PC-9 (cell line): ENCODE results near the gene ADARB2. TPM values are rescaled to one million over a fixed set of nuclear protein-coding genes. Genes with fewer than 3 reads are reported as not detected.

Experiments used
- BruUV-seq: library from RNA; stranded (reverse); fragments of 400-500 nt; replicated peaks from 2 replicates; lab custom pipeline; 2021; lab: Mats Ljungman, UMichigan
- CTCF ChIA-PET: fragments of 300-600 bp; sonication (Branson Sonifier 250); formaldehyde crosslinking; loops from one replicate; lab custom pipeline; 2022; ENCODE audit warnings: antibody characterized with exemption; lab: Charles Lee
- POLR2A ChIA-PET: fragments of 300-600 bp; sonication (Branson Sonifier 250); formaldehyde crosslinking; loops from one replicate; lab custom pipeline; 2022; ENCODE audit warnings: antibody characterized with exemption; ENCODE audit not compliant: unreplicated experiment; lab: Charles Lee
- DNase-seq, 2 experiments: peaks; one replicate each; pipeline versions ENCODE4 v3.0.0 to v3.0.0-alpha.2; 2015 to 2022; ENCODE audit warnings: mixed read lengths in 1 of 2
- H2AFZ ChIP-seq: fragments of 200-600 bp; sonication (generic); 2 replicates; pipeline ENCODE4 v1.8.1; 2017; ENCODE audit warnings: antibody characterized with exemption
- H3F3A ChIP-seq: fragments of 200-600 bp; sonication (generic); 2 replicates; pipeline ENCODE4 v1.8.1; 2017; ENCODE audit warnings: antibody characterized with exemption, mild to moderate bottlenecking, low read depth; ENCODE audit not compliant: insufficient read depth
- H3K27ac ChIP-seq: fragments of 200-600 bp; sonication (generic); 2 replicates; pipeline ENCODE4 v1.6.1; 2016; ENCODE audit warnings: mixed run types
- H3K27me3 ChIP-seq: fragments of 200-600 bp; sonication (generic); 2 replicates; pipeline ENCODE4 v1.6.1; 2016; ENCODE audit warnings: low read depth, mixed run types; ENCODE audit not compliant: insufficient read depth
- H3K36me3 ChIP-seq: fragments of 200-600 bp; sonication (generic); 2 replicates; pipeline ENCODE4 v1.6.1; 2016; ENCODE audit warnings: low read depth, mixed run types
- H3K4me1 ChIP-seq: fragments of 200-600 bp; sonication (generic); replicated peaks from 2 replicates; pipeline ENCODE4 v1.6.1; 2016; ENCODE audit warnings: mixed run types; ENCODE audit not compliant: insufficient read depth
- H3K4me2 ChIP-seq: fragments of 200-600 bp; sonication (generic); 2 replicates; pipeline ENCODE4 v1.6.1; 2017; ENCODE audit warnings: mixed run types
- H3K4me3 ChIP-seq: fragments of 200-600 bp; sonication (generic); 2 replicates; pipeline ENCODE4 v1.6.1; 2016; ENCODE audit warnings: mixed run types
- H3K79me2 ChIP-seq: fragments of 200-600 bp; sonication (generic); 2 replicates; pipeline ENCODE4 v1.6.1; 2017; ENCODE audit warnings: low read depth, mixed run types
- H3K9me2 ChIP-seq: fragments of 200-600 bp; sonication (generic); 2 replicates; pipeline ENCODE4 v1.8.1; 2017; ENCODE audit warnings: mild to moderate bottlenecking; ENCODE audit not compliant: insufficient read depth
- H3K9me3 ChIP-seq: fragments of 200-600 bp; sonication (generic); 2 replicates; pipeline ENCODE4 v1.8.1; 2016; ENCODE audit warnings: low read depth; ENCODE audit not compliant: insufficient read depth
- H4K20me1 ChIP-seq: fragments of 200-600 bp; sonication (generic); 2 replicates; pipeline ENCODE4 v1.8.1; 2017; ENCODE audit not compliant: insufficient read depth
- EZH2 ChIP-seq: fragments of 200-600 bp; sonication (generic); IDR thresholded peaks from 2 replicates; pipeline ENCODE4 v1.8.0; 2017; ENCODE audit warnings: antibody characterized with exemption, low read depth
- intact Hi-C: fragments of 100-400 bp; cut with micrococcal nuclease; formaldehyde crosslinking; loops from one replicate; pipeline ENCODE4 v1.10.0; 2022; ENCODE audit not compliant: unreplicated experiment
- total RNA-seq: library from RNA; stranded (reverse); gene quantifications from 2 replicates; pipeline ENCODE4 v1.2.3, GENCODE V29; 2021
- TF ChIP-seq, protein P1 (sequence below): fragments of 200-600 bp; sonication (generic); conservative IDR thresholded peaks from 2 replicates; pipeline ENCODE4 v1.6.1; 2017; ENCODE audit warnings: mixed run types, antibody characterized with exemption, mild to moderate bottlenecking, moderate library complexity

ADARB2 gene
- total RNA-seq, 1 experiment from 2014 or later, result not detected

DNA sequence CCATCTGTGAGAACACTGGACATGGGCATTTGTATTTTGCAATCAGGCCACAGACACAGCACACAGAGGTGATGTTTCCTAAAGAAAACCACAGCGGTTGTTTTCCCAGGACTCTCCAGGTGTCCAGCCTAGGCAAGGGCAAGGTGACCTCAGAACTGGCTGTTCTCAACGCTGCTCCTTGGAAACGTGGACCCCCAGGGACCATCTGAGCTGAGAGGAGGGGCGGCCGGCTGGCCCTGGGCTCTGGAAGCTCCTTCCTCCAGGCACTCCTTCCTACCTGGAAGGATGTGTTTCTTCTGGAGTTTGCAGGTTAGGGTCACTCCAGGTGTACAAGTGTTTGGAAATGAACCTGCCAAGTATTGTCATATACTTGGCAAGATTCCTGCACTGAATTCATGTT is 103.1 kb downstream of the ADARB2 start:
- H4K20me1 ChIP-seq, result no peaks in the 10 kb centered on the region
- no peak for DNase-seq
- TF ChIP-seq, protein P1, sequence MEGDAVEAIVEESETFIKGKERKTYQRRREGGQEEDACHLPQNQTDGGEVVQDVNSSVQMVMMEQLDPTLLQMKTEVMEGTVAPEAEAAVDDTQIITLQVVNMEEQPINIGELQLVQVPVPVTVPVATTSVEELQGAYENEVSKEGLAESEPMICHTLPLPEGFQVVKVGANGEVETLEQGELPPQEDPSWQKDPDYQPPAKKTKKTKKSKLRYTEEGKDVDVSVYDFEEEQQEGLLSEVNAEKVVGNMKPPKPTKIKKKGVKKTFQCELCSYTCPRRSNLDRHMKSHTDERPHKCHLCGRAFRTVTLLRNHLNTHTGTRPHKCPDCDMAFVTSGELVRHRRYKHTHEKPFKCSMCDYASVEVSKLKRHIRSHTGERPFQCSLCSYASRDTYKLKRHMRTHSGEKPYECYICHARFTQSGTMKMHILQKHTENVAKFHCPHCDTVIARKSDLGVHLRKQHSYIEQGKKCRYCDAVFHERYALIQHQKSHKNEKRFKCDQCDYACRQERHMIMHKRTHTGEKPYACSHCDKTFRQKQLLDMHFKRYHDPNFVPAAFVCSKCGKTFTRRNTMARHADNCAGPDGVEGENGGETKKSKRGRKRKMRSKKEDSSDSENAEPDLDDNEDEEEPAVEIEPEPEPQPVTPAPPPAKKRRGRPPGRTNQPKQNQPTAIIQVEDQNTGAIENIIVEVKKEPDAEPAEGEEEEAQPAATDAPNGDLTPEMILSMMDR, result no peak
- no peak for TF ChIP-seq EZH2
- H3K9me3 ChIP-seq, result no peaks in the 10 kb centered on the region
- no peak overlapping the region for H2AFZ ChIP-seq
- intact Hi-C loops, result no loop called here
- H3K27ac ChIP-seq, result no peak overlapping the region
- H3K4me2 ChIP-seq, result no peak overlapping the region
- H3K27me3 ChIP-seq, result peaks cover 28% of the 10 kb centered on the region; the same call in 1 of the 2 replicates
- H3K36me3 ChIP-seq, result no peaks in the 10 kb centered on the region
- no TSS peak for BruUV-seq
- no peaks in the 10 kb centered on the region for H3K9me2 ChIP-seq
- ChIA-PET CTCF (no interaction called here), POLR2A (no interaction called here)
- H3K4me3 ChIP-seq, result no peak overlapping the region
- no peaks in the 10 kb centered on the region for H3K4me1 ChIP-seq
- no peaks in the 10 kb centered on the region for H3F3A ChIP-seq
- no peaks in the 10 kb centered on the region for H3K79me2 ChIP-seq

GRCh38 chr10:1633783-1634182 is 103.5 kb downstream of the ADARB2 start:
- Histone ChIP-seq H3K9me3 (no peaks in the 10 kb centered on the region), H3K27ac (no peak overlapping the region), H3K79me2 (no peaks in the 10 kb centered on the region), H3K36me3 (no peaks in the 10 kb centered on the region), H3K4me1 (no peaks in the 10 kb centered on the region), H3F3A (no peaks in the 10 kb centered on the region), H3K27me3 (peaks cover 26% of the 10 kb centered on the region; the same call in 1 of the 2 replicates), H3K4me3 (no peak overlapping the region), H3K9me2 (no peaks in the 10 kb centered on the region), H3K4me2 (no peak overlapping the region), H2AFZ (no peak overlapping the region), H4K20me1 (no peaks in the 10 kb centered on the region)
- ChIA-PET POLR2A (no interaction called here), CTCF (no interaction called here)
- intact Hi-C loops, result no loop called here
- no peak for DNase-seq
- TF ChIP-seq EZH2, result no peak
- TF ChIP-seq, protein P1, result no peak
- BruUV-seq, result no TSS peak

- Histone ChIP-seq H4K20me1 (no peaks in the 10 kb centered on the region), H3K4me3 (no peak overlapping the region), H3K4me1 (no peaks in the 10 kb centered on the region), H3K79me2 (no peaks in the 10 kb centered on the region), H3K9me3 (no peaks in the 10 kb centered on the region), H2AFZ (no peak overlapping the region), H3K9me2 (no peaks in the 10 kb centered on the region), H3F3A (no peaks in the 10 kb centered on the region), H3K36me3 (no peaks in the 10 kb centered on the region), H3K27me3 (peaks cover 35% of the 10 kb centered on the region), H3K4me2 (no peak overlapping the region), H3K27ac (no peak overlapping the region)
- intact Hi-C loops, result no loop called here
- BruUV-seq, result no TSS peak
- ChIA-PET POLR2A (no interaction called here), CTCF (no interaction called here)
- no peak for TF ChIP-seq EZH2
- TF ChIP-seq, protein P1, result no peak
- DNase-seq, result no peak
These were observed 104.7 kb downstream of the ADARB2 start for GRCh38 chr10:1632596-1632995.
